Heart right ventricle (tissue), 16 donors: ENCODE data around the gene UPK1A. TPM values are rescaled to one million over a fixed set of nuclear protein-coding genes. Genes with fewer than 3 reads are reported as not detected.
A peak's percentile ranks its signal among the peaks of the same experiment; 100 is the strongest.

Source experiments
- ATAC-seq, 8 donors: fragments of 200-7000 bp; cut with Tn5 transposase; one replicate each; pipeline ENCODE4 v1.9.1; 2020; ENCODE audit warnings: mild to moderate bottlenecking in 8 of 8, moderate library complexity in 8 of 8, moderate number of reproducible peaks in 1 of 8
- DNase-seq, 2 donors: peaks; one replicate each; pipeline ENCODE4 v3.0.0-alpha.2; 2020
- H3K27ac ChIP-seq, 10 donors: fragments of 200-600 bp; sonication (generic) in 2 of 10; one replicate each; pipeline versions ENCODE4 v1.5.0 to v1.8.0; 2020 to 2022; ENCODE audit warnings: mild to moderate bottlenecking in 3 of 10
- H3K27me3 ChIP-seq, 7 donors: fragments of 200-600 bp; one replicate each; pipeline ENCODE4 v1.8.0; 2021 to 2022; ENCODE audit warnings: mild to moderate bottlenecking in 2 of 7
- H3K36me3 ChIP-seq, 9 donors: fragments of 200-600 bp; sonication (generic) in 1 of 9; one replicate each; pipeline versions ENCODE4 v1.5.0 to v1.8.0; 2020 to 2022; ENCODE audit warnings: mild to moderate bottlenecking in 2 of 9
- H3K4me1 ChIP-seq, 9 donors: fragments of 200-600 bp; sonication (generic) in 1 of 9; one replicate each; pipeline versions ENCODE4 v1.5.0 to v1.8.0; 2020 to 2022; ENCODE audit warnings: mild to moderate bottlenecking in 4 of 9
- H3K4me3 ChIP-seq, 10 donors: fragments of 200-600 bp; sonication (generic) in 2 of 10; one replicate each; pipeline versions ENCODE4 v1.5.0 to v1.8.0; 2020 to 2022; ENCODE audit warnings: mild to moderate bottlenecking in 7 of 10, moderate library complexity in 2 of 10
- H3K9me3 ChIP-seq, 11 donors: fragments of 200-600 bp in 10 of 11; sonication (generic) in 2 of 11; one replicate each; pipeline versions ENCODE4 v1.5.0 to v1.8.0; 2013 to 2022; ENCODE audit warnings: mild to moderate bottlenecking in 2 of 11, control low read depth in 1 of 11, moderate library complexity in 1 of 11
- CTCF ChIP-seq, 9 donors: fragments of 200-600 bp; sonication (generic) in 2 of 9; IDR thresholded peaks; one replicate each; pipeline versions ENCODE4 v1.5.0 to v1.8.0; 2021 to 2022; ENCODE audit warnings: antibody characterized with exemption in 9 of 9, mild to moderate bottlenecking in 5 of 9, moderate library complexity in 1 of 9
- WGBS, 2 donors: extraction: QIAGEN DNeasy Blood & Tissue Kit; methylation state at CpG; one replicate each; pipeline ENCODE4 v1.1.7; 2013; ENCODE audit warnings: inconsistent platforms in 1 of 2; 5-methylcytosine and 5-hydroxymethylcytosine counted together
- intact Hi-C, 10 donors: fragments of 100-400 bp; cut with DNase I; formaldehyde crosslinking; loops; one replicate each; pipeline versions ENCODE4 v1.11.1 to v1.14.2; 2022
- polyA plus RNA-seq, 2 donors: library from polyadenylated mRNA; stranded (reverse); fragments of 200-250 nt; gene quantifications; one replicate each; pipeline ENCODE4 v1.2.3, GENCODE V29; 2013
- total RNA-seq, 10 donors: library from RNA; stranded (reverse); fragmentation: NEBNext Ultra II Directional in 3 of 10; extraction: Animal tissue kit (Norgen Biotek cat#: 25700) in 3 of 10; gene quantifications; one replicate each; pipeline versions ENCODE4 v1.2.1 to v1.2.4, GENCODE V29; 2021 to 2023
- donor health status: Arrhythmogenic right ventricular cardiomyopathy.
- donor health status: ischemic (EF 13 %, LVEDD 7.1; RV severe dilation, severe dysfunction).
- donor health status: healthy with polysubstance abuse.
- donor health status: DM: no; HTN: yes; CAD: no.
- donor health status: DM: no; HTN: no; CAD: no.
- donor health status: ischemic (EF 25% LVEDD 6.9; RV normal size, moderate dysfunction).
- donor health status: ischemic (EF 25% LVEDD 5.7; RV mildly dilated, moderate dysfunction).
- donor health status: healthy.
- donor health status: DM: yes; HTN: yes; CAD: no.
- donor health status: Ischemic cardiomyopathy.
- donor health status: ischemic (EF 35%, LVEDD 5.7; RV mildly dilated, moderate dysfunction).
- donor health status: nonischemic (EF 11% LVEDD 7.7; RV severe dilation, severe dysfunction).
- donor health status: DM: yes; HTN: yes; CAD: no.
- donor health status: PGD.
- donor health status: ischemic (EF 29% LVEDD 5.4; RV normal size, mild dysfunction).
- donor health status: nonischemic (EF 23%, LVEDD 6.1; RV moderate dilation, normal function).

Gene UPK1A
- total and polyA plus RNA-seq, 12 donors = 0.03 to 0.38 TPM; not detected in 10

DNA sequence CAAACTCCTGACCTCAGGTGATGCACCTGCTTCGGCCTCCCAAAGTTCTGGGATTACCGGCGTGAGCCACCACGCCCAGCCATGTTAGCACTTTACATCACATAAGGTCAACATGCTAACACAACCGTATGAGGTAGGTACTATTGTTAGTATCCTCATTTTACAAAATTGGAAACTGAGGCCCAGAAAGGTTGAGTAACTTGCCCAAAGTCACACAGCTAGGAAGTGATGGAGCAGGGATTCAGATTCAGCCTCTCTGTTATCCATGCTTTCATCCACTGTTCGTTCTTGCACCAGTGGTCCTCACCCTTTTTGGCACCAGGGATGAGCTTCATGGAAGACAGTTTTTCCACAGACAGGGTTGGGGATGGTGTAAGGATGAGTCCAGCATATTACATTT lies 9.6 kb upstream of the UPK1A start:
- no peaks in the 10 kb centered on the region for H3K27me3 ChIP-seq
- peaks cover 0 to 100% (median 63%) of the 10 kb centered on the region in 9 donors for H3K36me3 ChIP-seq
- TF ChIP-seq CTCF (IDR thresholded peaks at IDR 0.05) = no peak
- H3K27ac ChIP-seq = no peak overlapping the region
- ATAC-seq (no peak), DNase-seq (no peak)
- H3K4me3 ChIP-seq = no peak overlapping the region
- peaks cover 0 to 1% (median 0%) of the 10 kb centered on the region in 9 donors for H3K4me1 ChIP-seq
- WGBS, 2 donors = 95 to 96% methylated on average over 6 of the region's 6 CpGs
- H3K9me3 ChIP-seq = no peaks in the 10 kb centered on the region
- intact Hi-C loops = no loop called here

DNA sequence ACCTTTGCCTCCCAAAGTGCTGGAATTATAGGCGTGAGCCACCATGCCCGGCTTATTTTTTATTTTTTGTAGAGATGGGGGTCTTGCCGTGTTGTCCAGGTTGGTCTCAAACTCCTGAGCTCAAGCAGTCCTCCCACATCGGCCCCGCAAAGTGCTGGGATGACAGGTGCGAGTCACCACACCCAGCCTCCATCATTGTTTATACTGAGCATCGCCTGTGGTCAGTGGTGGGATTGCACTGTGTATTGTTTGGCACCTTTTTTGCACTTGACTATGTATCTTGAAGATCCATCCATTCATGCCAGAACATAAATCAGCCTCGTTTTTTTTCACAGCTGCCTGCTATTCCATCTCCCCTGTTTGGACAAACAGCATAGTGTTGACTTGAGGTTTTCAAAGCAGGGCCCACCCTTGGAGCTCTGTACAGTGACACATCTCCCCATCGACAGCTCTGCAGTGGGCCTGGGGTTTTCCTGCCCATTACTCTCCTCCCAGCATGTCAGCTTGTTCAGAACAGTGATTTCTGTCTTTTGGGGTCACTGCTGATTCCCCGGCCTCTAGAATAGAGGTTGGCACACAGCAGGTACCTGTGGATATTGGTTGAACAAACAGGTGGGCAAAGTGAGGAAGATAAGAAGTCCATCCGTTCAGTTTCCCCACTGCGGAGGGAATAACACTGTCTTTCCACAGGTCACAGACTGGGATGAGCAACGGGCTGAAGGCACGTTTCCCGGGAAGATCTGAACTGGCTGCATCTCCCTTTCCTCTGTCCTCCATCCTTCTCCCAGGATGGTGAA lies 8.2 kb upstream of the UPK1A start:
- Histone ChIP-seq H3K36me3 (peaks cover 0 to 100% (median 62%) of the 10 kb centered on the region in 9 donors), H3K27ac (no peak overlapping the region), H3K9me3 (no peaks in the 10 kb centered on the region), H3K4me3 (no peak overlapping the region), H3K4me1 (no peaks in the 10 kb centered on the region), H3K27me3 (no peaks in the 10 kb centered on the region)
- intact Hi-C loops = no loop called here
- DNase-seq = no peak
- ATAC-seq = peak in 1 of 8 donors; percentile 43
- 87 to 91% methylated on average over 15 of the region's 15 CpGs for WGBS, 2 donors
- TF ChIP-seq CTCF (IDR thresholded peaks at IDR 0.05) = no peak

DNA sequence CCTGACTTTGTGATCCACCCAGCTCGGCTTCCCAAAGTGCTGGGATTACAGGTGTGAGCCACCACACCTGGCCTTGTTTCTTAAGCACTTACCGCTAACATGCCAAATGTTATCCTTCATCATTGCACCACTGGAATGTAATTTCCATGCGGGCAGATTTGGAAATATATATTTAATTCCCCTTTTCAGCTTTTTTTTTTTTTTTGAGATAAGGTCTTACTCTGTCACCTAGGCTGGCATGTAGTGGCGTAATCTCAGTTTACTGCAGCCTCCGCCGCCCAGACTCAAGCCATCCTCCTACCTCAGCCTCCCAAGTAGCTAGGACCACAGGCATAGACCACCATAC lies 4.3 kb upstream of the UPK1A start:
- Histone ChIP-seq H3K4me1 (no peaks in the 10 kb centered on the region), H3K27ac (no peak overlapping the region), H3K27me3 (no peaks in the 10 kb centered on the region), H3K4me3 (no peak overlapping the region), H3K36me3 (peaks cover 0 to 91% (median 26%) of the 10 kb centered on the region in 9 donors), H3K9me3 (no peaks in the 10 kb centered on the region)
- DNase-seq = no peak
- 97 to 99% methylated on average over 6 of the region's 6 CpGs for WGBS, 2 donors
- TF ChIP-seq CTCF (IDR thresholded peaks at IDR 0.05) = no peak
- ATAC-seq = no peak
- intact Hi-C loops = no loop called here

GRCh38 chr19:35663981-35664380 lies 2.3 kb upstream of the UPK1A start:
- no peak overlapping the region for H3K4me3 ChIP-seq
- ATAC-seq = no peak
- no peaks in the 10 kb centered on the region for H3K4me1 ChIP-seq
- no peak for DNase-seq
- no peak overlapping the region for H3K27ac ChIP-seq
- H3K36me3 ChIP-seq = peaks cover 0 to 71% (median 7%) of the 10 kb centered on the region in 9 donors
- intact Hi-C loops = no loop called here
- H3K9me3 ChIP-seq = no peaks in the 10 kb centered on the region
- 83 to 89% methylated on average over 3 of the region's 3 CpGs for WGBS, 2 donors
- no peaks in the 10 kb centered on the region for H3K27me3 ChIP-seq
- no peak for TF ChIP-seq CTCF (IDR thresholded peaks at IDR 0.05)
